Sigmoid colon (tissue), 7 donors: ENCODE measurements around the gene SLC1A2. TPM values are rescaled to one million over a fixed set of nuclear protein-coding genes. Genes with fewer than 3 reads are reported as not detected.

Source experiments
- DNase-seq: peaks from one replicate; pipeline ENCODE4 v3.0.0-alpha.2; 2019
- H3K27ac ChIP-seq, 4 donors: fragments of 200-600 bp; sonication (generic); one replicate each; pipeline ENCODE4 v1.5.1; 2016 to 2019; ENCODE audit warnings: mild to moderate bottlenecking in 1 of 4
- H3K27me3 ChIP-seq, 3 donors: fragments of 200-600 bp; sonication (generic); one replicate each; pipeline ENCODE4 v1.5.1; 2019; ENCODE audit warnings: mild to moderate bottlenecking in 1 of 3
- H3K36me3 ChIP-seq, 4 donors: fragments of 200-600 bp; sonication (generic); one replicate each; pipeline ENCODE4 v1.5.1; 2016 to 2019
- H3K4me1 ChIP-seq, 4 donors: fragments of 200-600 bp; sonication (generic); one replicate each; pipeline ENCODE4 v1.5.1; 2017 to 2019
- H3K4me3 ChIP-seq, 4 donors: fragments of 200-600 bp; sonication (generic); one replicate each; pipeline ENCODE4 v1.5.1; 2017 to 2019; ENCODE audit warnings: mild to moderate bottlenecking in 2 of 4, moderate library complexity in 1 of 4
- H3K9me3 ChIP-seq, 4 donors: fragments of 200-600 bp in 3 of 4; sonication (generic) in 3 of 4; one replicate each; pipeline versions ENCODE4 v1.5.1 to v1.6.1; 2013 to 2019
- CTCF ChIP-seq, 4 experiments: fragments of 450-650 bp in 3 of 4; fragments of 200-600 bp in 1 of 4; IDR thresholded peaks; one replicate each; pipeline ENCODE4 v1.5.1; 2016 to 2019; ENCODE audit warnings: antibody characterized with exemption in 4 of 4, mild to moderate bottlenecking in 3 of 4, moderate library complexity in 2 of 4
- EP300 ChIP-seq, 4 donors: sonication (generic); formaldehyde crosslinking; IDR thresholded peaks; one replicate each; pipeline ENCODE4 v1.6.1; 2017; ENCODE audit warnings: antibody characterized with exemption in 4 of 4
- POLR2A ChIP-seq, 2 donors: fragments of 450-650 bp; IDR thresholded peaks; one replicate each; pipeline ENCODE4 v1.6.1; 2016; ENCODE audit warnings: antibody characterized with exemption in 2 of 2, mild to moderate bottlenecking in 2 of 2, moderate library complexity in 2 of 2
- POLR2AphosphoS5 ChIP-seq, 4 donors: sonication (generic); formaldehyde crosslinking; IDR thresholded peaks; one replicate each; pipeline ENCODE4 v1.6.1; 2017; ENCODE audit warnings: antibody characterized with exemption in 4 of 4
- WGBS, 2 donors: extraction: QIAGEN DNeasy Blood & Tissue Kit; methylation state at CpG; one replicate each; pipeline ENCODE4 v1.1.7; 2013; 5-methylcytosine and 5-hydroxymethylcytosine counted together
- intact Hi-C: fragments of 100-400 bp; cut with DNase I; formaldehyde crosslinking; loops from one replicate; pipeline ENCODE4 v1.15.1; 2023
- polyA plus RNA-seq, 3 donors: library from polyadenylated mRNA; stranded (reverse); fragments of 200-250 nt; gene quantifications; one replicate each; pipeline ENCODE4 v1.2.3, GENCODE V29; 2013
- total RNA-seq, 4 donors: library from RNA; depleted of rRNA; stranded (reverse); fragments of >200 nt; gene quantifications; one replicate each; pipeline ENCODE4 v1.1.0, GENCODE V29; 2016
- donor health status: healthy with polysubstance abuse.
- donor health status: Bipolar disorder and iron deficiency.
- donor health status: healthy.

The SLC1A2 gene
- total and polyA plus RNA-seq, 7 donors: 0.14 to 2.2 (median 0.48) TPM; not detected in 1

DNA sequence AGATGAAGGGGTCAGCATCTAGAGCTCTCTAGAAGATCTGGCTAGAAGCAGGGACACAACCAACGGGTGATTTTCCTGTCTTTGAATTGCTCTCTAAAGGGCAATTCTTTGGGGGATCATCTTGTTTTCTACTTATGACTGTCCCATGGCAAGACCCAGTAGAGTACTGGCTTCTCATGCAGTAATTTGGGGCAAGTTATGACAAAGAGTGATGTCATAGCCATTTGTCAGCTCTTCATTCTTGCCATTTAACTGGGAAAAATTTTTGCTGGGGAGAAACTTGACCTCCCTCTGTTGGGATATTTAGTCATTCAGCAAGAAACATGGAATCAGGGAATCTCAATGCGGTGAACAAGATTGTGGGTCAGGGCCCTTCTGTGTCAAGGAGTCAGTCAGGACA, 80.4 kb downstream of the SLC1A2 start:
- intact Hi-C loops: no loop called here
- TF ChIP-seq POLR2A (IDR thresholded peaks at IDR 0.05): no peak
- TF ChIP-seq POLR2AphosphoS5 (IDR thresholded peaks at IDR 0.05): no peak
- TF ChIP-seq EP300 (IDR thresholded peaks at IDR 0.05): no peak
- no peak for TF ChIP-seq CTCF (IDR thresholded peaks at IDR 0.05)
- no peaks in the 10 kb centered on the region for H3K27me3 ChIP-seq
- no peak for DNase-seq
- H3K4me1 ChIP-seq: peaks cover 0 to 7% (median 0%) of the 10 kb centered on the region in 4 donors
- no peak overlapping the region for H3K4me3 ChIP-seq
- H3K36me3 ChIP-seq: no peaks in the 10 kb centered on the region
- H3K9me3 ChIP-seq: no peaks in the 10 kb centered on the region
- no peak overlapping the region for H3K27ac ChIP-seq
- 90 to 93% methylated on average over 2 of the region's 2 CpGs for WGBS, 2 donors

DNA sequence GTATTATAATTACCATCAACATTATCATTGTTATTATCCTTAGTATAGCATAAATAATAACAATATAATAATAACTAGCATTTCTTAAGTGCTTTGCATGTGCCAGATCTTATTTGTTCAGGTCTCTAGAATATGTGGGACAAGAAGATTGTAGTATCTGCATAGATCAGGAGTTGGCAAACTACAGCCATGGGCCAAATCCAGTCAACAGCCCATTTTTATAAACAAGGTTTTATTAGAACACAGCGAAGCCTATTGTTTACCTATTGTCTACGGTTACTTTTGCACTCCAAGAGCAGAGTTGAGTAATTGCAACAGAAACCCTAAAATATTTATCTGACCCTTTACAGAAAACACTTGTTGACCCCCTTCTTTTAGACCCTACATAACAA, 81.4 kb downstream of the SLC1A2 start:
- TF ChIP-seq POLR2AphosphoS5 (IDR thresholded peaks at IDR 0.05) (no peak), CTCF (IDR thresholded peaks at IDR 0.05) (no peak), POLR2A (IDR thresholded peaks at IDR 0.05) (no peak), EP300 (IDR thresholded peaks at IDR 0.05) (no peak)
- Histone ChIP-seq H3K27ac (no peak overlapping the region), H3K36me3 (no peaks in the 10 kb centered on the region), H3K4me3 (no peak overlapping the region), H3K4me1 (peaks cover 0 to 7% (median 0%) of the 10 kb centered on the region in 4 donors), H3K9me3 (no peaks in the 10 kb centered on the region), H3K27me3 (no peaks in the 10 kb centered on the region)
- DNase-seq: no peak
- 84 to 87% methylated on average over 2 of the region's 2 CpGs for WGBS, 2 donors
- intact Hi-C loops: no loop called here

DNA sequence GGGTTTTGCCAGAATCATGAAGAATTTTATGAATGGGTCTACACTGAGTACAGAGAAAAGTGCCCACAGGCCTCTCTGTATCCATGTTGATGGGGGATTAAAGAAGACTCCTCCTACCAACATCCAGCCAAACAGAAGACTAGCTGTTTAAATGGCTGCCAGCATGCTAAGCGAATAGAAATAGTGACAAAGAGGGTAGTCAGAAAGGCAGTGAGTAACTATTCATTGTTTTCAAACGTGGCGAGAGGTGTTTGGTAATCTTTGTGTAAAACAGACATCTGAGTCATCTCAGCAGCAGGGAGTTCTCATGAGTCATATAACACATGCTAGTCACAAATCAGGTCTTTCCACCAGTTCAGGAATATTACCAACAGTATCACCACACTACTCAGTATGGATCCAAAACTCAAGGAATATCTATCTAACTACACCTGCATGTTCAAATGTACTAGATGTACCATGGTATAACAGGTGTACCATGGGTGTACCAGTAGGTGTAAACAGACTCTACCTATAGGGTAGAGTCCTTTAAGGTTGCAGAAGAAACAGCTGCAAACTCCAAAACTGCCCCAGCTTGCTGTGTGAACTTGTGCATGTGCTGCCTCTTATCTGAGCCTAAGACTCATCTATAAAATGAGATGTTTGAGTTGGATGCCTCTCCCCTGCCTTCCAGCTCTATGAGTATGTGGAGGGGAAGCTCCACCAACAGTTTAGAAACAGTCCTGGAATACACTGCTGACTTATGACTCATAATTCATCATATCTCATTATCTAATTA, 82.0 kb downstream of the SLC1A2 start:
- no peak for DNase-seq
- TF ChIP-seq POLR2AphosphoS5 (IDR thresholded peaks at IDR 0.05) (peak in 1 of 4 donors; percentile 46), CTCF (IDR thresholded peaks at IDR 0.05) (no peak), POLR2A (IDR thresholded peaks at IDR 0.05) (no peak), EP300 (IDR thresholded peaks at IDR 0.05) (no peak)
- Histone ChIP-seq H3K27ac (no peak overlapping the region), H3K4me3 (no peak overlapping the region), H3K36me3 (no peaks in the 10 kb centered on the region), H3K9me3 (no peaks in the 10 kb centered on the region), H3K27me3 (no peaks in the 10 kb centered on the region), H3K4me1 (peaks cover 0 to 7% (median 0%) of the 10 kb centered on the region in 4 donors)
- 53 to 58% methylated on average over 3 of the region's 3 CpGs for WGBS, 2 donors
- intact Hi-C loops: no loop called here

DNA sequence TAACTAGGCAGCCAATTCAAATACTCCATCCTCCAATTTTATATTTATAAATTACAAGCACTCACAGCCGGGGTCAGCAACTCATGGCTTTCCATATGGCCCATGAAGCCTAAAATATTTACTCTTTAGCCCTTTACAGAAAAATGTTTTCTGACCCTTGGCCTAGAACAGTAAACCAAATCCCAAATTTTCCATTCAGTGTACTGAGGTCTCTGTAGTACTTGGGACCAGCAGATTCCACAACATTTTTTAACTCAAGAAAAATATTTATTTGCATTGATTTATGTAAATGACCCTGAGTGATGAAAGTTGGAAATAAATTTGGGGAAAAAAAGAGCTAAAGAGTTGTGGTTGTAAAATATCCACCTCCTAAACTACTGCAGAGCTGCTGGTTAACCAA, 82.6 kb downstream of the SLC1A2 start:
- Histone ChIP-seq H3K4me3 (no peak overlapping the region), H3K9me3 (no peaks in the 10 kb centered on the region), H3K36me3 (no peaks in the 10 kb centered on the region), H3K27me3 (no peaks in the 10 kb centered on the region), H3K4me1 (peaks cover 0 to 7% (median 0%) of the 10 kb centered on the region in 4 donors), H3K27ac (no peak overlapping the region)
- WGBS, 2 donors: 79 to 81% methylated on average over 1 of the region's 1 CpG
- intact Hi-C loops: no loop called here
- TF ChIP-seq EP300 (IDR thresholded peaks at IDR 0.05) (no peak), POLR2A (IDR thresholded peaks at IDR 0.05) (no peak), POLR2AphosphoS5 (IDR thresholded peaks at IDR 0.05) (no peak), CTCF (IDR thresholded peaks at IDR 0.05) (no peak)
- DNase-seq: no peak
